Testis (tissue), 3 donors: ENCODE results near the gene PDE4B. TPM values are rescaled to one million over a fixed set of nuclear protein-coding genes. Genes with fewer than 3 reads are reported as not detected.

ENCODE experiments used
- DNase-seq: peaks from one replicate; pipeline ENCODE4 v3.0.0-alpha.2; 2019
- H3K27ac ChIP-seq, 2 donors: fragments of 200-600 bp; sonication (generic); one replicate each; pipeline ENCODE4 v1.5.1; 2019
- H3K27me3 ChIP-seq: fragments of 200-600 bp; sonication (generic); one replicate; pipeline ENCODE4 v1.5.1; 2019
- H3K36me3 ChIP-seq: fragments of 200-600 bp; sonication (generic); one replicate; pipeline ENCODE4 v1.5.1; 2017; ENCODE audit warnings: low read depth; ENCODE audit errors: missing control alignments
- H3K4me1 ChIP-seq: fragments of 200-600 bp; sonication (generic); one replicate; pipeline ENCODE4 v1.5.1; 2019
- H3K4me3 ChIP-seq, 2 donors: fragments of 200-600 bp; sonication (generic); one replicate each; pipeline ENCODE4 v1.5.1; 2017 to 2019
- H3K9me3 ChIP-seq: fragments of 200-600 bp; sonication (generic); one replicate; pipeline ENCODE4 v1.5.1; 2017
- CTCF ChIP-seq, 3 experiments: fragments of 450-650 bp in 2 of 3; fragments of 200-600 bp in 1 of 3; sonication (generic) in 1 of 3; IDR thresholded peaks; one replicate each; pipeline ENCODE4 v1.5.1; 2016 to 2019; ENCODE audit warnings: antibody characterized with exemption in 3 of 3, mild to moderate bottlenecking in 2 of 3, moderate library complexity in 1 of 3
- POLR2A ChIP-seq: fragments of 450-650 bp; IDR thresholded peaks from one replicate; pipeline ENCODE4 v1.6.1; 2017; ENCODE audit warnings: antibody characterized with exemption, mild to moderate bottlenecking, moderate library complexity
- WGBS, 2 donors: methylation state at CpG; one replicate each; pipeline ENCODE4 v1.1.5; 2018; 5-methylcytosine and 5-hydroxymethylcytosine counted together
- intact Hi-C: fragments of 100-400 bp; cut with DNase I; formaldehyde crosslinking; loops from one replicate; pipeline ENCODE4 v1.15.1; 2023; ENCODE audit warnings: low total_unique reads
- polyA plus RNA-seq: library from polyadenylated mRNA; stranded (reverse); fragments of 350-450 nt; fragmentation: Illumina TruSeq; extraction: RNeasy Lipid Tissue Mini Kit (QIAGEN cat#74804); gene quantifications from one replicate; pipeline ENCODE4 v1.2.3, GENCODE V29; 2014; ENCODE audit warnings: low read depth, low replicate concordance; ENCODE audit not compliant: insufficient read depth
- small RNA-seq, 2 donors: library from RNA; depleted of rRNA; stranded (forward); fragments of <200 nt; gene quantifications; one replicate each; pipeline ENCODE3, GENCODE V24; 2016
- total RNA-seq, 2 donors: library from RNA; depleted of rRNA; stranded (reverse); fragments of >200 nt; gene quantifications; one replicate each; pipeline ENCODE4 v1.2.3, GENCODE V29; 2016

PDE4B gene
- total and polyA plus RNA-seq, 3 donors from 2014 or later: 11.5 to 16.1 (median 12.4) TPM

GRCh38 chr1:66422804-66423203, 630.1 kb downstream of the PDE4B start:
- DNase-seq: no peak
- Histone ChIP-seq H3K4me1 (no peaks in the 10 kb centered on the region), H3K36me3 (no peaks in the 10 kb centered on the region), H3K27me3 (no peaks in the 10 kb centered on the region), H3K27ac (no peak overlapping the region), H3K4me3 (no peak overlapping the region), H3K9me3 (no peaks in the 10 kb centered on the region)
- intact Hi-C loops: no loop called here
- WGBS, 2 donors: 52 to 79% methylated on average over 2 to 4 of the region's 4 CpGs
- TF ChIP-seq POLR2A (no peak), CTCF (IDR thresholded peaks at IDR 0.05) (no peak)

Small RNA genes lying within 50 kb of the gene (small RNA-seq; reads per million reads assigned to genes)
- gene RN7SL854P (0 reads per million in 2 donors), gene RNU4-88P (0 reads per million in 2 donors)
